Smooth muscle cell (in vitro differentiated cells): Measurements from ENCODE around the gene RNASEH2B. TPM values are rescaled to one million over a fixed set of nuclear protein-coding genes. Genes with fewer than 3 reads are reported as not detected.

Experiments used
- DNase-seq: peaks from one replicate; lab custom pipeline; 2025; ENCODE audit not compliant: unreplicated experiment; lab: John Stamatoyannopoulos, UW
- H2AFZ ChIP-seq: fragments of 200-600 bp; sonication (generic); 2 replicates; pipeline ENCODE4 v1.6.0; 2016; ENCODE audit warnings: antibody characterized with exemption, low read depth, mild to moderate bottlenecking
- H3F3A ChIP-seq: fragments of 200-600 bp; sonication (generic); 2 replicates; pipeline ENCODE4 v1.6.0; 2017; ENCODE audit warnings: antibody characterized with exemption, low read depth
- H3K27ac ChIP-seq: fragments of 200-600 bp; sonication (generic); 2 replicates; pipeline ENCODE4 v1.5.1; 2016; ENCODE audit warnings: low read depth, mild to moderate bottlenecking
- H3K27me3 ChIP-seq: fragments of 200-600 bp; sonication (generic); 2 replicates; pipeline ENCODE4 v1.6.1; 2016; ENCODE audit warnings: low read depth, mild to moderate bottlenecking
- H3K36me3 ChIP-seq: fragments of 200-600 bp; sonication (generic); 2 replicates; pipeline ENCODE4 v1.5.1; 2016; ENCODE audit warnings: low read depth
- H3K4me1 ChIP-seq: fragments of 200-600 bp; sonication (generic); 2 replicates; pipeline ENCODE4 v1.5.1; 2016; ENCODE audit warnings: low read depth
- H3K4me2 ChIP-seq: fragments of 200-600 bp; sonication (generic); 2 replicates; pipeline ENCODE4 v1.6.0; 2016; ENCODE audit warnings: mild to moderate bottlenecking
- H3K4me3 ChIP-seq: fragments of 200-600 bp; sonication (generic); 2 replicates; pipeline ENCODE4 v1.5.1; 2016; ENCODE audit warnings: mild to moderate bottlenecking
- H3K79me2 ChIP-seq: fragments of 200-600 bp; sonication (generic); 2 replicates; pipeline ENCODE4 v1.6.0; 2016; ENCODE audit warnings: low read depth, mild to moderate bottlenecking
- H3K9ac ChIP-seq: fragments of 200-600 bp; sonication (generic); 2 replicates; pipeline ENCODE4 v1.6.0; 2016; ENCODE audit warnings: low read depth
- H3K9me3 ChIP-seq: fragments of 200-600 bp; sonication (generic); replicated peaks from 2 replicates; pipeline ENCODE4 v1.5.1; 2016; ENCODE audit warnings: low read depth
- H4K20me1 ChIP-seq: fragments of 200-600 bp; sonication (generic); 2 replicates; pipeline ENCODE4 v1.6.0; 2016; ENCODE audit warnings: low read depth
- CTCF ChIP-seq: fragments of 200-600 bp; sonication (generic); IDR thresholded peaks from 2 replicates; pipeline ENCODE4 v1.5.1; 2017; ENCODE audit warnings: borderline replicate concordance, mild to moderate bottlenecking, antibody characterized with exemption; ENCODE audit not compliant: insufficient read depth, poor library complexity, severe bottlenecking
- WGBS: methylation state at CpG from one replicate; pipeline ENCODE4 v1.1.7; 2016; ENCODE audit warnings: low lambda C conversion rate; 5-methylcytosine and 5-hydroxymethylcytosine counted together
- polyA plus RNA-seq: library from polyadenylated mRNA; unstranded; fragments of >200 nt; fragmentation: Nextera tagmentation; extraction: Ambion mirVana; gene quantifications from 2 replicates; pipeline ENCODE4 v1.2.1, GENCODE V29; 2016
- total RNA-seq: library from RNA; depleted of rRNA; stranded (reverse); fragments of >200 nt; gene quantifications from 2 replicates; pipeline ENCODE4 v1.2.3, GENCODE V29; 2014

Gene RNASEH2B
- total and polyA plus RNA-seq, 2 experiments from 2014 or later, result 16.1 to 18.9 TPM

GRCh38 chr13:50921706-50922105, 12.1 kb downstream of the RNASEH2B start:
- Histone ChIP-seq H3K27ac (no peak overlapping the region), H3K9me3 (peaks cover 36% of the 10 kb centered on the region), H2AFZ (no peak overlapping the region), H3K27me3 (no peaks in the 10 kb centered on the region), H3F3A (no peaks in the 10 kb centered on the region), H4K20me1 (peaks cover 7% of the 10 kb centered on the region), H3K36me3 (peaks cover 8% of the 10 kb centered on the region), H3K4me1 (no peaks in the 10 kb centered on the region), H3K79me2 (peaks cover 9% of the 10 kb centered on the region), H3K4me2 (no peak overlapping the region), H3K4me3 (no peak overlapping the region), H3K9ac (no peak overlapping the region)
- TF ChIP-seq CTCF, result no peak
- 100% methylated on average over 1 of the region's 1 CpG for WGBS
- DNase-seq, result no peak

- WGBS, result 93% methylated on average over 1 of the region's 1 CpG
- H3K27ac ChIP-seq, result no peak overlapping the region
- no peak overlapping the region for H3K4me2 ChIP-seq
- H3K4me3 ChIP-seq, result no peak overlapping the region
- no peak for TF ChIP-seq CTCF
- no peaks in the 10 kb centered on the region for H3K4me1 ChIP-seq
- peaks cover 15% of the 10 kb centered on the region for H3K79me2 ChIP-seq
- H3K27me3 ChIP-seq, result no peaks in the 10 kb centered on the region
- no peaks in the 10 kb centered on the region for H3F3A ChIP-seq
- H4K20me1 ChIP-seq, result no peaks in the 10 kb centered on the region
- peaks cover 36% of the 10 kb centered on the region for H3K9me3 ChIP-seq
- peaks cover 8% of the 10 kb centered on the region for H3K36me3 ChIP-seq
- no peak for DNase-seq
- no peak overlapping the region for H3K9ac ChIP-seq
- H2AFZ ChIP-seq, result no peak overlapping the region
These were observed 13.7 kb downstream of the RNASEH2B start for GRCh38 chr13:50923272-50923671.

- Histone ChIP-seq H3K27ac (no peak overlapping the region), H3K27me3 (no peaks in the 10 kb centered on the region), H3K4me1 (no peaks in the 10 kb centered on the region), H3F3A (no peaks in the 10 kb centered on the region), H3K4me2 (no peak overlapping the region), H3K4me3 (no peak overlapping the region), H3K36me3 (peaks cover 8% of the 10 kb centered on the region), H3K9ac (no peak overlapping the region), H4K20me1 (no peaks in the 10 kb centered on the region), H3K79me2 (peaks cover 15% of the 10 kb centered on the region), H2AFZ (no peak overlapping the region), H3K9me3 (peaks cover 36% of the 10 kb centered on the region)
- DNase-seq, result no peak
- no peak for TF ChIP-seq CTCF
These were observed 14.4 kb downstream of the RNASEH2B start for GRCh38 chr13:50924025-50924424.

DNA sequence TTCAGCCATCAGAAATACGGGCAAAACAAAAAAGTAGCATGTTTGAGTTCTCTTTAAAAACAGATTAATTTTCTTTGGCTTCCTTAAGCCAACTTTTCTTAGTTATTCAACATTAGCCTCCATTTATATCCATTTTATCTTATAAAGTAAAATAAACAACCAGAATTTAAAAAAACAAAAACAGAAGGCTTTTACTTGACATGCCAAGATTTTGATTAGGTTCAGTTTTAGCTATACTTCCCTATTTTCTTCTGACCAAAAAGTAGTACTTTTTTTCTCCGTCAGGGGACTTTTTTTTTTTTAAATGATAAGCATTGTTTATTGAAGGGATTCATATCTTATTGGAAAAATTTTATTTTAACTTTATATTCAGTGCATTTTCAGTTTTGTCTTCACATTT, 18.1 kb downstream of the RNASEH2B start:
- no peak overlapping the region for H3K27ac ChIP-seq
- H3F3A ChIP-seq, result no peaks in the 10 kb centered on the region
- H3K4me3 ChIP-seq, result no peak overlapping the region
- H3K36me3 ChIP-seq, result peaks cover 5% of the 10 kb centered on the region
- H3K4me2 ChIP-seq, result no peak overlapping the region
- peaks cover 10% of the 10 kb centered on the region for H3K79me2 ChIP-seq
- peaks cover 26% of the 10 kb centered on the region for H3K9me3 ChIP-seq
- no peak overlapping the region for H2AFZ ChIP-seq
- no peak overlapping the region for H3K9ac ChIP-seq
- H3K27me3 ChIP-seq, result no peaks in the 10 kb centered on the region
- DNase-seq, result no peak
- 97% methylated on average over 2 of the region's 2 CpGs for WGBS
- H4K20me1 ChIP-seq, result peaks cover 3% of the 10 kb centered on the region
- no peaks in the 10 kb centered on the region for H3K4me1 ChIP-seq
- TF ChIP-seq CTCF, result no peak
